Fibroblast of the aortic adventitia (primary cell): ENCODE results near the gene DACT3. TPM values are rescaled to one million over a fixed set of nuclear protein-coding genes. Genes with fewer than 3 reads are reported as not detected.

Source experiments
- DNase-seq: peaks from one replicate; pipeline ENCODE4 v3.0.0-alpha.2; 2010; ENCODE audit warnings: low read depth
- H3K4me3 ChIP-seq: 2 replicates; pipeline ENCODE4 v1.5.1; 2011; ENCODE audit warnings: low read depth, mild to moderate bottlenecking, control low read depth, low read length, moderate library complexity
- total RNA-seq: library from RNA; depleted of rRNA; stranded (reverse); fragments of >200 nt; gene quantifications from 2 replicates; pipeline ENCODE4 v1.2.3, GENCODE V29; 2012; ENCODE audit warnings: low replicate concordance
- TF ChIP-seq, protein P1 (sequence below): IDR thresholded peaks from 2 replicates; pipeline ENCODE4 v1.5.1; 2011; ENCODE audit warnings: mild to moderate bottlenecking, low read length, control low read depth, inconsistent platforms; ENCODE audit not compliant: insufficient read depth

DACT3 gene
- 5.1 and 17.5 TPM in 2 replicates for total RNA-seq

GRCh38 chr19:46661020-46661731, at the start of gene DACT3:
Gene DACT3, minus strand, starts transcription at chr19:46661182. Its CDS starts 118 bp downstream, at chr19:46661064.
- TF ChIP-seq, protein P1, sequence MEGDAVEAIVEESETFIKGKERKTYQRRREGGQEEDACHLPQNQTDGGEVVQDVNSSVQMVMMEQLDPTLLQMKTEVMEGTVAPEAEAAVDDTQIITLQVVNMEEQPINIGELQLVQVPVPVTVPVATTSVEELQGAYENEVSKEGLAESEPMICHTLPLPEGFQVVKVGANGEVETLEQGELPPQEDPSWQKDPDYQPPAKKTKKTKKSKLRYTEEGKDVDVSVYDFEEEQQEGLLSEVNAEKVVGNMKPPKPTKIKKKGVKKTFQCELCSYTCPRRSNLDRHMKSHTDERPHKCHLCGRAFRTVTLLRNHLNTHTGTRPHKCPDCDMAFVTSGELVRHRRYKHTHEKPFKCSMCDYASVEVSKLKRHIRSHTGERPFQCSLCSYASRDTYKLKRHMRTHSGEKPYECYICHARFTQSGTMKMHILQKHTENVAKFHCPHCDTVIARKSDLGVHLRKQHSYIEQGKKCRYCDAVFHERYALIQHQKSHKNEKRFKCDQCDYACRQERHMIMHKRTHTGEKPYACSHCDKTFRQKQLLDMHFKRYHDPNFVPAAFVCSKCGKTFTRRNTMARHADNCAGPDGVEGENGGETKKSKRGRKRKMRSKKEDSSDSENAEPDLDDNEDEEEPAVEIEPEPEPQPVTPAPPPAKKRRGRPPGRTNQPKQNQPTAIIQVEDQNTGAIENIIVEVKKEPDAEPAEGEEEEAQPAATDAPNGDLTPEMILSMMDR: no peak
- peak; percentile 99 for DNase-seq
- H3K4me3 ChIP-seq: peak within 1 kb of the TSS; percentile 85

DNA sequence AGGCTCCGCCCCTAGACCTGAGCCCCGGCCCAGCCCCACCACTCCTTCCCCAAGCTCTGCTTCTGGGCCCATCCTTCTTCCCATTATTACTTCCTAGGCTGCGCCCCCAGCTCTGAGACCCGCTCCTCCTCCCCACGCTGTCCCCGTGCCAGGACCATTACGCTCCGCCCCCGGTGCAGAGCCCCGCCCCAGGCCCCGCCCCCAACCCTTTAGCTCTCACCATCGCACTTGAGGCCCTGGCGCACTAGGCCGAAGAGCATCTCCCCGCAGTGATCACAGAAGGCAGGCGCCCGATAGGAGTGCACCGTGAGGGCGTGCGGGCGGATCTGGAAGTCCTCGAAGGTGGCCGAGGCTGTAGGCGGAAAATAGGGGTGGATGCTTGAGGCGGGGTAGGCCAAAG, 49.7 kb upstream of the DACT3 start:
- DNase-seq: no peak
- H3K4me3 ChIP-seq: no peak overlapping the region
- TF ChIP-seq, protein P1: no peak

DNA sequence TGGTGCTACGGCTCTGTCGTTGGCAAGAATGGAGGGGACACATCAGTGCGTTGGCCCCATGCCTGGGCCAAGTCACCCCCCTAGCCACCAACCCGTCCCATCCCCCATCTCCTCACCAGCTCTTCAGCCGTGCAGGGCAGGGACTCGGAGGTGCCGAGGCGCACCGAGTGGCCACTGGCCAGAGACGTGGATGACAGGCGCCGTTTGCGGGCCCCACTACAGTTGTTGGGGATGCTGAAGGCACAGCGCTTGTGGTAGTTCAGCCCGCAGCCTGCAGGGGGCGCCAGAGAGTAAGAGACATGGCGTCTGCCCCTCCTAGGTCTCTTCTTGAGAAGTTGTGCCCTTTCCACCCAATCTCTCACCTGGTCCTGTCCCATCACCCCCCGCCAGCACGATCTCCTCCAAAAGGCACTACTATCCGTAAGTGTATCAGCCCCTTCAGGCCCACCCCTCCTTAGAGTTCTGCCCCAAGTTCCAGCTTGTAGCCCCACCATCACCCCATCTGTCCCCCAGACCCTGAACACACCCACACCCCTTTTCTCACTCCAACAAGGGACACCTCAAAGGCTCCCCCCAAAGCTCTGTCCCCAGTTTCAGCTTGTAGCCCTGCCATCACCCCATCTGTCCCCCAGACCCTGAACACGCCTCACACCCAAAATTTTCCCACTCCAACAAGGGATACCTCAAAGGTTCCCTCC, 43.5 kb upstream of the DACT3 start:
- peak; percentile 44 for DNase-seq
- TF ChIP-seq, protein P1: peak; percentile 95

GRCh38 chr19:46700704-46701103, 39.7 kb upstream of the DACT3 start:
- H3K4me3 ChIP-seq: no peak overlapping the region
- TF ChIP-seq, protein P1: no peak
- no peak for DNase-seq

More for the DNA sequence above, 43.5 kb upstream of the DACT3 start:
- no peak overlapping the region for H3K4me3 ChIP-seq

- TF ChIP-seq, protein P1: no peak
- no peak for DNase-seq
- H3K4me3 ChIP-seq: no peak overlapping the region
These were observed 37.7 kb upstream of the DACT3 start for GRCh38 chr19:46698395-46699321.

DNA sequence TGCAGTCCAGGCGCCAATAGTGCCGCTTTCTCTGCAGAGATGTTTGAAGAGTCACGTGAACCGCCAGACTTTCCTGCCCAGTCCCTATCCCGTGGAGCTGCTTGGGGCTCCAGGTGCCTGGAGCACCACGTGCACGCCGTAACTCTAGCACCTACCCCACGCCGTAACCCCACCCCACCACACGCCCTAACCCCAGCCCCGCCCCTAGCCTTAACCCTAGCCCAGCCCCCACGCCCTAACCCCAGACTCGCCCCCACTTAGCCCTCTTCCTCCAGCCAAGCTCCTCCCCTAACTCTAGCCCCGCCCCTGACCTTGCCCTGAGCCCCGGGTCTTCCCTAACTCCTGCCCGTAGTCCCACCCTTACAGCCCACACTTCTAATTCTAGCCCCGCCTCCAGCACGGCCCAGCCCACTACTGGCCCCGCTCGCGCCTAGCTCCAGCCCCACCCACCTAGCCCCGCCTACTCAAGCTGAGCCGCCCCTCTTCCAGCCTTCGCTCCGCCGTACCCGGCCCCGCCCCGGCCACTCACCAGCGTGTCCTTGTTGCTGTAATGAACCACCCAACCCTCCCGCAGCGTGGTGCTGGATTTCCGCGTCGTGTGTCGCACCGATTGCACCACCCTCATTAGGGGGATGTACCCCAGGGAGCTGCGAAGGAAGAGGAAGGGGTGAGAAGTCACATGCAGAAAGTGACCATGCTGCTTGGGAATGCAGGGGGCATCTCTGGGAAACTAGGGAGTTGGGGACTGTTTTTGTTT, 36.4 kb upstream of the DACT3 start:
- no peak overlapping the region for H3K4me3 ChIP-seq
- peak; percentile 51 for DNase-seq
- TF ChIP-seq, protein P1: no peak
